Smooth muscle cell (in vitro differentiated cells): ENCODE results near the gene SHISA8. TPM values are rescaled to one million over a fixed set of nuclear protein-coding genes. Genes with fewer than 3 reads are reported as not detected.

ENCODE experiments used
- DNase-seq: peaks from one replicate; lab custom pipeline; 2025; ENCODE audit not compliant: unreplicated experiment; lab: John Stamatoyannopoulos, UW
- H2AFZ ChIP-seq: fragments of 200-600 bp; sonication (generic); 2 replicates; pipeline ENCODE4 v1.6.0; 2016; ENCODE audit warnings: antibody characterized with exemption, low read depth, mild to moderate bottlenecking
- H3F3A ChIP-seq: fragments of 200-600 bp; sonication (generic); 2 replicates; pipeline ENCODE4 v1.6.0; 2017; ENCODE audit warnings: antibody characterized with exemption, low read depth
- H3K27ac ChIP-seq: fragments of 200-600 bp; sonication (generic); 2 replicates; pipeline ENCODE4 v1.5.1; 2016; ENCODE audit warnings: low read depth, mild to moderate bottlenecking
- H3K27me3 ChIP-seq: fragments of 200-600 bp; sonication (generic); 2 replicates; pipeline ENCODE4 v1.6.1; 2016; ENCODE audit warnings: low read depth, mild to moderate bottlenecking
- H3K36me3 ChIP-seq: fragments of 200-600 bp; sonication (generic); 2 replicates; pipeline ENCODE4 v1.5.1; 2016; ENCODE audit warnings: low read depth
- H3K4me1 ChIP-seq: fragments of 200-600 bp; sonication (generic); 2 replicates; pipeline ENCODE4 v1.5.1; 2016; ENCODE audit warnings: low read depth
- H3K4me2 ChIP-seq: fragments of 200-600 bp; sonication (generic); 2 replicates; pipeline ENCODE4 v1.6.0; 2016; ENCODE audit warnings: mild to moderate bottlenecking
- H3K4me3 ChIP-seq: fragments of 200-600 bp; sonication (generic); 2 replicates; pipeline ENCODE4 v1.5.1; 2016; ENCODE audit warnings: mild to moderate bottlenecking
- H3K79me2 ChIP-seq: fragments of 200-600 bp; sonication (generic); 2 replicates; pipeline ENCODE4 v1.6.0; 2016; ENCODE audit warnings: low read depth, mild to moderate bottlenecking
- H3K9ac ChIP-seq: fragments of 200-600 bp; sonication (generic); 2 replicates; pipeline ENCODE4 v1.6.0; 2016; ENCODE audit warnings: low read depth
- H3K9me3 ChIP-seq: fragments of 200-600 bp; sonication (generic); replicated peaks from 2 replicates; pipeline ENCODE4 v1.5.1; 2016; ENCODE audit warnings: low read depth
- H4K20me1 ChIP-seq: fragments of 200-600 bp; sonication (generic); 2 replicates; pipeline ENCODE4 v1.6.0; 2016; ENCODE audit warnings: low read depth
- CTCF ChIP-seq: fragments of 200-600 bp; sonication (generic); IDR thresholded peaks from 2 replicates; pipeline ENCODE4 v1.5.1; 2017; ENCODE audit warnings: borderline replicate concordance, mild to moderate bottlenecking, antibody characterized with exemption; ENCODE audit not compliant: insufficient read depth, poor library complexity, severe bottlenecking
- WGBS: methylation state at CpG from one replicate; pipeline ENCODE4 v1.1.7; 2016; ENCODE audit warnings: low lambda C conversion rate; 5-methylcytosine and 5-hydroxymethylcytosine counted together
- polyA plus RNA-seq: library from polyadenylated mRNA; unstranded; fragments of >200 nt; fragmentation: Nextera tagmentation; extraction: Ambion mirVana; gene quantifications from 2 replicates; pipeline ENCODE4 v1.2.1, GENCODE V29; 2016
- total RNA-seq: library from RNA; depleted of rRNA; stranded (reverse); fragments of >200 nt; gene quantifications from 2 replicates; pipeline ENCODE4 v1.2.3, GENCODE V29; 2014

SHISA8 gene
- total and polyA plus RNA-seq, 2 experiments from 2014 or later, result 0.11 TPM; not detected in 1

GRCh38 chr22:41935015-41935351 lies 20.1 kb upstream of the SHISA8 start:
- peaks cover 2% of the 10 kb centered on the region for H3F3A ChIP-seq
- no peak overlapping the region for H3K9ac ChIP-seq
- no peak for TF ChIP-seq CTCF
- H4K20me1 ChIP-seq, result no peaks in the 10 kb centered on the region
- H3K27ac ChIP-seq, result no peak overlapping the region
- H2AFZ ChIP-seq, result no peak overlapping the region
- WGBS, result 87% methylated on average over 3 of the region's 4 CpGs
- no peaks in the 10 kb centered on the region for H3K79me2 ChIP-seq
- no peak for DNase-seq
- no peak overlapping the region for H3K4me2 ChIP-seq
- no peaks in the 10 kb centered on the region for H3K9me3 ChIP-seq
- no peaks in the 10 kb centered on the region for H3K27me3 ChIP-seq
- H3K4me3 ChIP-seq, result no peak overlapping the region
- H3K36me3 ChIP-seq, result no peaks in the 10 kb centered on the region
- no peaks in the 10 kb centered on the region for H3K4me1 ChIP-seq

DNA sequence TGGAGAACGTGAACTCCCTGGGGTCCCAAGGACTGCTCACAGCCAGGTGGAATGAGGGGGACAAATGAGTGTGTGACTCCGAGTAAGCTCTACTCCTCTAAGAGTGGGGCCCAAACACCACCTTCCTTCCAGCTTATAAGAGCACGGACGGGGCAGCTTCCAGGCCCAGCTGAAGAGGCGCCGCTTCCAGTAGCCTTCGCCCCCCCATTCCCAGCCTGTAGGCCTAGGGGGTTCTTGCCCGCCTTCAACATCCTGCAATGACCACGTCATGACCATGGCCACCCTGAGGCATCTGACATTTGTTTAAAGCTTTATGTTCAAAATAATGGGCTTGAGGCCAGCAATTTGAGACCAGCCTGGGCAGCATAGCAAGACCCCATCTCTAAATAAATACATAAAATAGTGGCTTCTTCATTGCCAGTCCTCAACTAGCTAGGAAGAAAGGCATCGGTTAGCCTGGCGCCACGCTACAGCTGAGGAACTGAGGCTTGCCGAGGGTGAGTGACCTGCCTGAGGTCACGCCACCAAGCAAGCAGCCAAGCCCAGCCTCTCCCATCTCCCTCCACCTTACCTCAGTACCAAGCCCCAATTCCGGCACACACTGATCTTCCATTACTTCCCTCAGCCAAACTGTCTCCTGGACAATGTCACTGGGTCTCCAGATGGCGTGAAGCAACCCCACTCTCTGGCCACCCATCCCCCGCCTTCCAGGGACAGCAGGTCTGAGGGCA lies 19.6 kb upstream of the SHISA8 start:
- Histone ChIP-seq H3K36me3 (no peaks in the 10 kb centered on the region), H3F3A (no peaks in the 10 kb centered on the region), H3K4me3 (no peak overlapping the region), H3K9me3 (no peaks in the 10 kb centered on the region), H3K4me2 (no peak overlapping the region), H3K4me1 (no peaks in the 10 kb centered on the region), H3K9ac (no peak overlapping the region), H3K79me2 (no peaks in the 10 kb centered on the region), H2AFZ (no peak overlapping the region), H3K27ac (no peak overlapping the region), H4K20me1 (no peaks in the 10 kb centered on the region), H3K27me3 (no peaks in the 10 kb centered on the region)
- TF ChIP-seq CTCF, result no peak
- DNase-seq, result no peak
- WGBS, result 95% methylated on average over 17 of the region's 17 CpGs

DNA sequence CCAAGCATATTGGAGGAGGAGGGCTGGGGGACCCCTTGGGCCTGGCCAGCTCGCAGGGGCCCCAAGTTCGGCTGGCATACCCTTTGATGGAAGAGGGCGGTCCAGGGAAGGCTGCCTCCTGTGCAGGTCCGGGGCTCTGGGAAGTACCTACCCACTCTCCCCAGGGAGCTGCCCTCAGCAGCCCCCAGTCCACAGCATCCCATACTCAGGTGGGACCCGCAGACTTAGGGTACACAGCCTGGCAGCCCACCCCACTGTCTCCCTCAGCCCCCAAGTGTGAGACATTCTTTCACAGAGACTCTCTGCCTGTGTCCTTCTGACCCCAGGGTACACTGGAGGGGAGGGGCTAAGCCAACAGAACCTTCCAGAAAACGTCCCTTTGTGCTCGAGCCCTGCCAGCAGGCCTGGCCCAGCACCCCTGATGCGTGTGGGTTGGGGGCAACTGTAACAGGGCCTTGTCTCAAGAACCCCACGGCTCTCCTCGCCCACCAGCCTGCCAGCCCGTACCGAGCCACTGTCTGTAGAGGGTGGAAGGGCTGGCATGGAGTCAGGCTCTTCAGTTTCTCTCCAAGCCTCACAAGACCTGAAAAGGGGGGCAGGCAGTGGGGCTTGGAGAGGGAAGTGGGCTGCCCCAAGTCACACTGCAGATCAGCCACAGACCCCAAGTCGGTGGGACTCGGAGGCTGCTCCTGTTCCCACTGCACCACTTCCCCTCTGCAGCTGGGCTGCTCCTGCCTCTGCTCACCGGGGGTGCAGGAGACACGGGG lies 18.7 kb upstream of the SHISA8 start:
- Histone ChIP-seq H3K79me2 (no peaks in the 10 kb centered on the region), H4K20me1 (no peaks in the 10 kb centered on the region), H3K27me3 (no peaks in the 10 kb centered on the region), H3K27ac (no peak overlapping the region), H3K4me1 (no peaks in the 10 kb centered on the region), H3K36me3 (no peaks in the 10 kb centered on the region), H3K4me2 (no peak overlapping the region), H3F3A (no peaks in the 10 kb centered on the region), H3K4me3 (no peak overlapping the region), H3K9me3 (no peaks in the 10 kb centered on the region), H3K9ac (no peak overlapping the region), H2AFZ (no peak overlapping the region)
- no peak for TF ChIP-seq CTCF
- DNase-seq, result no peak
- 93% methylated on average over 16 of the region's 16 CpGs for WGBS
